GM23338 (cell line): ENCODE measurements around the gene ASPDH. TPM values are rescaled to one million over a fixed set of nuclear protein-coding genes. Genes with fewer than 3 reads are reported as not detected.

ENCODE experiments used
- CREB1 ChIP-seq: fragments of 250-450 bp; sonication (Bioruptor Pico); IDR thresholded peaks from 2 replicates; pipeline ENCODE4 v1.5.0; 2020; ENCODE audit warnings: low read depth, mild to moderate bottlenecking, moderate library complexity
- ETS1 ChIP-seq: IDR thresholded peaks from 2 replicates; pipeline ENCODE4 v1.6.1; 2016; ENCODE audit warnings: antibody characterized with exemption
- EZH2 ChIP-seq: fragments of 200-600 bp; sonication (generic); IDR thresholded peaks from one replicate; pipeline ENCODE4 v1.8.0; 2017; ENCODE audit warnings: antibody characterized with exemption, mild to moderate bottlenecking, low read depth; ENCODE audit not compliant: unreplicated experiment
- NANOG ChIP-seq: IDR thresholded peaks from 2 replicates; pipeline ENCODE4 v1.6.1; 2016; ENCODE audit warnings: antibody characterized with exemption, borderline replicate concordance
- REST ChIP-seq: IDR thresholded peaks from one replicate; pipeline ENCODE4 v1.6.1; 2018; ENCODE audit warnings: antibody characterized with exemption; ENCODE audit not compliant: unreplicated experiment
- ZNF114 ChIP-seq: fragments of 250-450 bp; sonication (Bioruptor Pico); IDR thresholded peaks from 2 replicates; pipeline ENCODE4 v1.5.0; 2020; ENCODE audit warnings: mild to moderate bottlenecking, moderate library complexity
- ZNF462 ChIP-seq: fragments of 250-450 bp; sonication (Bioruptor Pico); IDR thresholded peaks from 2 replicates; pipeline ENCODE4 v1.5.0; 2020; ENCODE audit warnings: mild to moderate bottlenecking, moderate library complexity
- polyA plus RNA-seq: library from polyadenylated mRNA; unstranded; fragments of >200 nt; fragmentation: Nextera tagmentation; extraction: Ambion mirVana; gene quantifications from 2 replicates; pipeline ENCODE4 v1.2.1, GENCODE V29; 2016
- total RNA-seq: library from RNA; depleted of rRNA; stranded (reverse); fragments of >200 nt; shearing (Covaris generic); gene quantifications from 2 replicates; pipeline ENCODE4 v1.2.3, GENCODE V29; 2014

The ASPDH gene
- total and polyA plus RNA-seq, 2 experiments from 2014 or later = not detected

GRCh38 chr19:50522881-50523280 is 9.2 kb upstream of the ASPDH start (continued):
- TF ChIP-seq ZNF462 (CRISPR knock-in tag) (no peak), EZH2 (no peak), CREB1 (CRISPR knock-in tag) (no peak), REST (no peak), NANOG (no peak), ETS1 (no peak), ZNF114 (no peak)
